GM23338 (cell line): ENCODE data around the gene CWC15. TPM values are rescaled to one million over a fixed set of nuclear protein-coding genes. Genes with fewer than 3 reads are reported as not detected.
"Not testable (repeated sequence)": the region's sequence is repeated elsewhere in the genome, so short reads cannot be mapped to it uniquely, and the experiment has no call there.

Source experiments
- ATAC-seq: fragments of 200-7000 bp; cut with Tn5 transposase; 3 replicates; pipeline ENCODE4 v1.9.1; 2020
- DNase-seq: peaks from one replicate; pipeline ENCODE4 v3.0.0-alpha.2; 2015; ENCODE audit warnings: low spot score
- H2AFZ ChIP-seq: fragments of 200-600 bp; sonication (generic); 2 replicates; pipeline ENCODE4 v1.8.0; 2016; ENCODE audit warnings: antibody characterized with exemption, mild to moderate bottlenecking, moderate library complexity
- H3F3A ChIP-seq: fragments of 200-600 bp; sonication (generic); replicated peaks from 2 replicates; pipeline ENCODE4 v1.8.0; 2017; ENCODE audit warnings: antibody characterized with exemption, mixed run types, low read depth
- H3K27ac ChIP-seq: fragments of 200-600 bp; sonication (generic); 2 replicates; pipeline ENCODE4 v1.6.1; 2016; ENCODE audit warnings: low read depth
- H3K27me3 ChIP-seq: fragments of 200-600 bp; sonication (generic); 2 replicates; pipeline ENCODE4 v1.8.0; 2016; ENCODE audit warnings: mild to moderate bottlenecking, mixed run types, moderate library complexity; ENCODE audit not compliant: insufficient read depth
- H3K36me3 ChIP-seq: fragments of 200-600 bp; sonication (generic); 2 replicates; pipeline ENCODE4 v1.8.0; 2016; ENCODE audit warnings: mild to moderate bottlenecking; ENCODE audit not compliant: insufficient read depth
- H3K4me1 ChIP-seq: fragments of 200-600 bp; sonication (generic); 2 replicates; pipeline ENCODE4 v1.8.0; 2016; ENCODE audit warnings: mild to moderate bottlenecking, moderate library complexity; ENCODE audit not compliant: insufficient read depth
- H3K4me2 ChIP-seq: fragments of 200-600 bp; sonication (generic); 2 replicates; pipeline ENCODE4 v1.7.1; 2017; ENCODE audit warnings: mixed run types
- H3K4me3 ChIP-seq: fragments of 200-600 bp; sonication (generic); 2 replicates; pipeline ENCODE4 v1.6.1; 2016; ENCODE audit warnings: mixed run types
- H3K79me2 ChIP-seq: fragments of 200-600 bp; sonication (generic); replicated peaks from 2 replicates; pipeline ENCODE4 v1.8.0; 2017; ENCODE audit warnings: mild to moderate bottlenecking; ENCODE audit not compliant: insufficient read depth
- H3K9me2 ChIP-seq: fragments of 200-600 bp; sonication (generic); 2 replicates; pipeline ENCODE4 v1.8.0; 2017; ENCODE audit not compliant: insufficient read depth
- H4K20me1 ChIP-seq: fragments of 200-600 bp; sonication (generic); replicated peaks from 2 replicates; pipeline ENCODE4 v1.8.0; 2017; ENCODE audit warnings: mild to moderate bottlenecking; ENCODE audit not compliant: insufficient read depth
- H3K27ac Mint-ChIP-seq: 2 replicates; pipeline ENCODE4 v1.8.0; 2020; ENCODE audit warnings: inconsistent platforms, mild to moderate bottlenecking, moderate library complexity, mixed read lengths
- H3K27me3 Mint-ChIP-seq: 3 replicates; pipeline ENCODE4 v1.8.0; 2022; ENCODE audit warnings: low read depth, mild to moderate bottlenecking, moderate library complexity, mixed read lengths, inconsistent platforms; ENCODE audit not compliant: insufficient read depth, poor library complexity
- H3K36me3 Mint-ChIP-seq: 3 replicates; pipeline ENCODE4 v1.8.0; 2021; ENCODE audit warnings: low read depth, mild to moderate bottlenecking, inconsistent platforms, moderate library complexity, mixed read lengths
- H3K4me1 Mint-ChIP-seq: 3 replicates; pipeline ENCODE4 v1.8.0; 2020; ENCODE audit warnings: mild to moderate bottlenecking, inconsistent platforms, mixed read lengths
- H3K4me3 Mint-ChIP-seq: 3 replicates; pipeline ENCODE4 v1.8.0; 2021; ENCODE audit warnings: moderate library complexity, mild to moderate bottlenecking, inconsistent platforms, mixed read lengths
- H3K9me3 Mint-ChIP-seq: 3 replicates; pipeline ENCODE4 v1.8.0; 2020; ENCODE audit warnings: moderate library complexity, mild to moderate bottlenecking, inconsistent platforms, mixed read lengths
- CREB1 ChIP-seq: fragments of 250-450 bp; sonication (Bioruptor Pico); IDR thresholded peaks from 2 replicates; pipeline ENCODE4 v1.5.0; 2020; ENCODE audit warnings: low read depth, mild to moderate bottlenecking, moderate library complexity
- JUNB ChIP-seq: IDR thresholded peaks from one replicate; pipeline ENCODE4 v1.6.1; 2016; ENCODE audit warnings: antibody characterized with exemption; ENCODE audit not compliant: unreplicated experiment
- POLR2AphosphoS5 ChIP-seq: IDR thresholded peaks from 2 replicates; pipeline ENCODE4 v1.6.1; 2016; ENCODE audit warnings: antibody characterized with exemption, low read depth
- REST ChIP-seq: IDR thresholded peaks from one replicate; pipeline ENCODE4 v1.6.1; 2018; ENCODE audit warnings: antibody characterized with exemption; ENCODE audit not compliant: unreplicated experiment
- STAT1 ChIP-seq: IDR thresholded peaks from one replicate; pipeline ENCODE4 v1.6.1; 2016; ENCODE audit warnings: antibody characterized with exemption; ENCODE audit not compliant: unreplicated experiment
- ZNF114 ChIP-seq: fragments of 250-450 bp; sonication (Bioruptor Pico); IDR thresholded peaks from 2 replicates; pipeline ENCODE4 v1.5.0; 2020; ENCODE audit warnings: mild to moderate bottlenecking, moderate library complexity
- ZNF331 ChIP-seq: fragments of 250-450 bp; sonication (Bioruptor Pico); IDR thresholded peaks from 2 replicates; pipeline ENCODE4 v1.5.0; 2020; ENCODE audit warnings: low read depth, mild to moderate bottlenecking, moderate library complexity
- long read RNA-seq: library from polyadenylated mRNA; unstranded; transcript quantifications from one replicate; pipeline ENCODE4 v2.0.0, GENCODE V29; 2020; ENCODE audit not compliant: unreplicated experiment
- polyA plus RNA-seq: library from polyadenylated mRNA; unstranded; fragments of >200 nt; fragmentation: Nextera tagmentation; extraction: Ambion mirVana; gene quantifications from 2 replicates; pipeline ENCODE4 v1.2.1, GENCODE V29; 2016
- total RNA-seq: library from RNA; depleted of rRNA; stranded (reverse); fragments of >200 nt; shearing (Covaris generic); gene quantifications from 2 replicates; pipeline ENCODE4 v1.2.3, GENCODE V29; 2014; rRNA removed
- TF ChIP-seq, protein P1 (sequence below): IDR thresholded peaks from 2 replicates; pipeline ENCODE4 v1.6.1; 2016; ENCODE audit warnings: antibody characterized with exemption

The CWC15 gene
- 28.2 and 31.9 TPM in 2 replicates for total RNA-seq
- 168 and 177 TPM in 2 replicates for polyA plus RNA-seq
- long read RNA-seq, transcript CWC15-201 (7 exons, 1,576 nt) = major isoform, 18 of 25 reads
- long read RNA-seq, partial matches to known transcripts = 5 of 25 reads
- long read RNA-seq, other reads (novel, unspliced or antisense) = 2 of 25 reads

- Histone ChIP-seq H3K9me2 (no peaks in the 10 kb centered on the region), H3K4me1 (no peaks in the 10 kb centered on the region), H3K4me2 (peak within 1 kb of the TSS; percentile 79), H3F3A (no peaks in the 10 kb centered on the region; the same call in 1 of the 2 replicates), H3K4me3 (peak within 1 kb of the TSS; percentile 74), H4K20me1 (no peaks in the 10 kb centered on the region), H3K36me3 (peaks cover 30% of the 10 kb centered on the region), H3K27me3 (no peaks in the 10 kb centered on the region), H3K27ac (peak within 1 kb of the TSS; percentile 87), H3K79me2 (peaks cover 14% of the 10 kb centered on the region), H2AFZ (peak within 1 kb of the TSS; percentile 90; the same call in 1 of the 2 replicates)
- TF ChIP-seq CREB1 (CRISPR knock-in tag) (peak; percentile 71), POLR2AphosphoS5 (peak; percentile 92), ZNF331 (CRISPR knock-in tag) (no peak), ZNF114 (CRISPR knock-in tag) (no peak)
- TF ChIP-seq, protein P1, sequence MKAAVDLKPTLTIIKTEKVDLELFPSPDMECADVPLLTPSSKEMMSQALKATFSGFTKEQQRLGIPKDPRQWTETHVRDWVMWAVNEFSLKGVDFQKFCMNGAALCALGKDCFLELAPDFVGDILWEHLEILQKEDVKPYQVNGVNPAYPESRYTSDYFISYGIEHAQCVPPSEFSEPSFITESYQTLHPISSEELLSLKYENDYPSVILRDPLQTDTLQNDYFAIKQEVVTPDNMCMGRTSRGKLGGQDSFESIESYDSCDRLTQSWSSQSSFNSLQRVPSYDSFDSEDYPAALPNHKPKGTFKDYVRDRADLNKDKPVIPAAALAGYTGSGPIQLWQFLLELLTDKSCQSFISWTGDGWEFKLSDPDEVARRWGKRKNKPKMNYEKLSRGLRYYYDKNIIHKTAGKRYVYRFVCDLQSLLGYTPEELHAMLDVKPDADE = peak; percentile 82
- Mint-ChIP-seq H3K27me3 (peaks cover 2% of the 10 kb centered on the region), H3K36me3 (peaks cover 31% of the 10 kb centered on the region; the same call in 2 of the 3 replicates), H3K9me3 (no peaks in the 10 kb centered on the region), H3K4me3 (peak within 1 kb of the TSS; percentile 95), H3K27ac (peak within 1 kb of the TSS; percentile 94), H3K4me1 (no peaks in the 10 kb centered on the region)
- peak; percentile 97 for DNase-seq
- ATAC-seq = peak; percentile 99
These were observed at the start of gene CWC15, which contains the start of gene KDM4D for GRCh38 chr11:94973099-94973968. TSS of gene CWC15 (minus strand) at chr11:94973556. CDS start at chr11:94972185, 1,371 bp downstream. TSS of gene KDM4D (plus strand) at chr11:94973709. CDS start at chr11:94997373, 23,664 bp downstream.

- H2AFZ ChIP-seq, H3K4me3 ChIP-seq, H3K4me3 Mint-ChIP-seq, H3K27ac ChIP-seq, H3K79me2 ChIP-seq, H3K9me2 ChIP-seq, DNase-seq, H3K27ac Mint-ChIP-seq, H3K4me1 ChIP-seq, H3K27me3 ChIP-seq, H3F3A ChIP-seq, H3K4me1 Mint-ChIP-seq, H4K20me1 ChIP-seq, H3K27me3 Mint-ChIP-seq, ATAC-seq, H3K36me3 Mint-ChIP-seq, H3K9me3 Mint-ChIP-seq, H3K36me3 ChIP-seq, H3K4me2 ChIP-seq: not testable (repeated sequence)
These were observed 48.1 kb upstream of the CWC15 start for GRCh38 chr11:95021468-95021867.

DNA sequence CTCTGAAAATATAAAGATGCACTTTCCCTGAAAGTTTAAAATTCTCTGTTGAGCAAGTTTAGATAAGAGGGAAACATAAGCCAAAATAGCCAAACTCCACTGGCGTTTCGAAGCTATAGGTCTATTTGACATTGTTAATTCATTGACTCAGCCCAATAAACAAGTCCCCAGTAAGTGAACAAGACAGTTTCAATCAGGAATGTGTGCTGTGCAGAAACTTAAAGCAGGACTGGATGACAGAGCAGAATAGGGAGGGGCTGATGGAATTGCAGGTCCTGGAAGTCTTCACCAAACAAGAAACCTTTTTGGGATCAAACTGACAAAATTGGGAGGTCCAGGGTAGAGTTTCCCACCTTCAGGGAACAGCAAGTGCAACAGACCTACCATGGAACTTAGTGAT lies 42.8 kb upstream of the CWC15 start:
- no peaks in the 10 kb centered on the region for H3K27me3 ChIP-seq
- H3K4me3 ChIP-seq = no peak overlapping the region
- Mint-ChIP-seq H3K9me3 (no peaks in the 10 kb centered on the region), H3K27ac (no peak overlapping the region), H3K36me3 (no peaks in the 10 kb centered on the region), H3K4me3 (no peak overlapping the region), H3K4me1 (no peaks in the 10 kb centered on the region), H3K27me3 (peaks cover 1% of the 10 kb centered on the region)
- no peaks in the 10 kb centered on the region for H4K20me1 ChIP-seq
- H3F3A ChIP-seq = no peaks in the 10 kb centered on the region
- no peaks in the 10 kb centered on the region for H3K79me2 ChIP-seq
- H3K27ac ChIP-seq = no peak overlapping the region
- H3K36me3 ChIP-seq = no peaks in the 10 kb centered on the region
- no peaks in the 10 kb centered on the region for H3K4me1 ChIP-seq
- H2AFZ ChIP-seq = peak overlapping the region; percentile 47; the same call in 1 of the 2 replicates
- ATAC-seq = no peak
- no peak overlapping the region for H3K4me2 ChIP-seq
- no peaks in the 10 kb centered on the region for H3K9me2 ChIP-seq
- DNase-seq = no peak
- TF ChIP-seq STAT1 (no peak), CREB1 (CRISPR knock-in tag) (no peak), ZNF331 (CRISPR knock-in tag) (no peak), REST (no peak), JUNB (no peak)
- TF ChIP-seq, protein P1 = no peak
